ENCODE results near the gene F2R.
"Not testable (repeated sequence)": the region's sequence is repeated elsewhere in the genome, so short reads cannot be mapped to it uniquely, and the experiment has no call there.

The F2R gene

DNA sequence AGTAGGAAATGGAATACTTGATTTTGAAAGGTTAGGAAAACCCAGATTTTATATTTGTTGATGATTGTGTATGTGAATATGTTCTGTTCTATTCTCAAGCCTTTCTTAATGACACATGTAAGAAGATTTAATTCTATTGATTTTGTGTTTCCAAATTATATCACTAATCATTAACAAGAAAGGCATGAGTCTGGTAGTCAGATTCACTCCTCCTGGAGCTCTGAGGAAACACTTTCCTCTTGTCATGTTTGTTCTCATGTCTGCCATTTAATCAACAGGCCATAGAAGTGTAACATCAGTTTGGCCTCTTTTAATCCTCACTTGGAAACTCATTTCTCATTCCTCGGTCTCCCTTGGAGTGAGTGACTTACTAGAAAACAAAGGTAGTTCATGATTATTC is 40.6 kb upstream of the F2R start:
- no peaks in the 10 kb centered on the region for H3K36me3 ChIP-seq (replicated peaks; ENCODE audit: insufficient read depth, low read length)

GRCh38 chr5:76677849-76678472 is 38.0 kb upstream of the F2R start:
- Histone ChIP-seq H3K9ac (ENCODE audit: low read length) (no peak overlapping the region), H3K79me2 (ENCODE audit: low read length) (no peaks in the 10 kb centered on the region), H4K20me1 (ENCODE audit: insufficient read depth, low read length) (no peaks in the 10 kb centered on the region), H3K4me2 (ENCODE audit: low read depth, low read length) (no peak overlapping the region), H3K27ac (ENCODE audit: low read length) (no peak overlapping the region), H2AFZ (ENCODE audit: low read length) (no peak overlapping the region), H3K9me2 (replicated peaks; ENCODE audit: insufficient read depth, low read length) (no peaks in the 10 kb centered on the region), H3K4me1 (ENCODE audit: low read length) (no peaks in the 10 kb centered on the region), H3F3A (ENCODE audit: insufficient read depth, low read length) (no peaks in the 10 kb centered on the region), H3K27me3 (replicated peaks; ENCODE audit: insufficient read depth, low read length) (no peaks in the 10 kb centered on the region), H3K9me3 (replicated peaks; ENCODE audit: insufficient read depth, low read length) (no peaks in the 10 kb centered on the region), H3K36me3 (replicated peaks; ENCODE audit: insufficient read depth, low read length) (no peaks in the 10 kb centered on the region), H3K4me3 (ENCODE audit: low read length) (no peak overlapping the region)
- no peak for DNase-seq
- TF ChIP-seq EZH2 (optimal IDR thresholded peaks at IDR 0.05; ENCODE audit: low read depth, low read length): no peak
- no peak for TF ChIP-seq CTCF (IDR thresholded peaks at IDR 0.05; ENCODE audit: low read length)
- TF ChIP-seq EZH2phosphoT487 (IDR thresholded peaks at IDR 0.05; ENCODE audit: low read length): no peak

More for the DNA sequence above, 40.6 kb upstream of the F2R start:
- Histone ChIP-seq H4K20me1 (ENCODE audit: insufficient read depth, low read length) (no peaks in the 10 kb centered on the region), H3K4me2 (ENCODE audit: low read depth, low read length) (no peak overlapping the region), H3K4me1 (ENCODE audit: low read length) (no peaks in the 10 kb centered on the region), H3K4me3 (ENCODE audit: low read length) (no peak overlapping the region), H3K27ac (ENCODE audit: low read length) (no peak overlapping the region), H3K9me2 (replicated peaks; ENCODE audit: insufficient read depth, low read length) (no peaks in the 10 kb centered on the region), H3K79me2 (ENCODE audit: low read length) (no peaks in the 10 kb centered on the region), H3K27me3 (replicated peaks; ENCODE audit: insufficient read depth, low read length) (no peaks in the 10 kb centered on the region), H2AFZ (ENCODE audit: low read length) (no peak overlapping the region), H3K9ac (ENCODE audit: low read length) (no peak overlapping the region), H3K9me3 (replicated peaks; ENCODE audit: insufficient read depth, low read length) (no peaks in the 10 kb centered on the region), H3F3A (ENCODE audit: insufficient read depth, low read length) (no peaks in the 10 kb centered on the region)
- DNase-seq: no peak
- no peak for TF ChIP-seq EZH2 (optimal IDR thresholded peaks at IDR 0.05; ENCODE audit: low read depth, low read length)
- no peak for TF ChIP-seq CTCF (IDR thresholded peaks at IDR 0.05; ENCODE audit: low read length)
- TF ChIP-seq EZH2phosphoT487 (IDR thresholded peaks at IDR 0.05; ENCODE audit: low read length): no peak

GRCh38 chr5:76679231-76679630 is 36.7 kb upstream of the F2R start:
- no peaks in the 10 kb centered on the region for H3F3A ChIP-seq (ENCODE audit: insufficient read depth, low read length)
- no peak overlapping the region for H3K27ac ChIP-seq (ENCODE audit: low read length)

DNA sequence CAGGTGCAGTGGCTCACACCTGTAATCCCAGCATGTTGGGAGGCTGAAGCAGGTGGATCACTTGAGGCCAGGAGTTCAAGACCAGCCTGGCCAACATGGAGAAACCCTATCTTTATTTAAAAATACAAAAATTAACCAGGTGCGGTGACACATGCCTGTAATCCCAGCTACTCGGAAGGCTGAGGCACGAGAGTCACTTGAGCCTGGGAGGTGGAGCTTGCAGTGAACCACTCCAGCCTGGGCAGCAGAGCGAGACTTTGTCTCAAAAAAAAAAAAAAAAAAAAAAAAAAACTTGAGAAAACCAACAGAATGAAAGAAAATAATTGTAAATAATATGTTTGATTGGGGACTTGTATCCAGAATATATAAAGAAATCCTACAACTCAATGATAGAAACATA is 35.1 kb upstream of the F2R start:
- H3K27me3 ChIP-seq (replicated peaks; ENCODE audit: insufficient read depth, low read length); H3K4me1 ChIP-seq (ENCODE audit: low read length); H3K4me3 ChIP-seq (ENCODE audit: low read length); H3K79me2 ChIP-seq (ENCODE audit: low read length); H3K9ac ChIP-seq (ENCODE audit: low read length); H3F3A ChIP-seq (ENCODE audit: insufficient read depth, low read length); H3K36me3 ChIP-seq (replicated peaks; ENCODE audit: insufficient read depth, low read length); H3K9me2 ChIP-seq (replicated peaks; ENCODE audit: insufficient read depth, low read length); H4K20me1 ChIP-seq (ENCODE audit: insufficient read depth, low read length); DNase-seq; H3K9me3 ChIP-seq (replicated peaks; ENCODE audit: insufficient read depth, low read length); H3K27ac ChIP-seq (ENCODE audit: low read length); H3K4me2 ChIP-seq (ENCODE audit: low read depth, low read length); H2AFZ ChIP-seq (ENCODE audit: low read length): not testable (repeated sequence)

More at GRCh38 chr5:76679231-76679630, 36.7 kb upstream of the F2R start:
- Histone ChIP-seq H3K9me2 (replicated peaks; ENCODE audit: insufficient read depth, low read length) (no peaks in the 10 kb centered on the region), H3K9me3 (replicated peaks; ENCODE audit: insufficient read depth, low read length) (no peaks in the 10 kb centered on the region), H3K4me2 (ENCODE audit: low read depth, low read length) (no peak overlapping the region), H3K79me2 (ENCODE audit: low read length) (no peaks in the 10 kb centered on the region), H3K4me1 (ENCODE audit: low read length) (no peaks in the 10 kb centered on the region), H3K36me3 (replicated peaks; ENCODE audit: insufficient read depth, low read length) (no peaks in the 10 kb centered on the region), H4K20me1 (ENCODE audit: insufficient read depth, low read length) (no peaks in the 10 kb centered on the region), H2AFZ (ENCODE audit: low read length) (no peak overlapping the region), H3K27me3 (replicated peaks; ENCODE audit: insufficient read depth, low read length) (no peaks in the 10 kb centered on the region), H3K4me3 (ENCODE audit: low read length) (no peak overlapping the region), H3K9ac (ENCODE audit: low read length) (no peak overlapping the region)
- no peak for DNase-seq
- TF ChIP-seq EZH2 (optimal IDR thresholded peaks at IDR 0.05; ENCODE audit: low read depth, low read length) (no peak), CTCF (IDR thresholded peaks at IDR 0.05; ENCODE audit: low read length) (no peak), EZH2phosphoT487 (IDR thresholded peaks at IDR 0.05; ENCODE audit: low read length) (no peak)

Measured in MM.1S (cell line).